PC-3 (cell line): ENCODE measurements around the gene KIAA0930. TPM values are rescaled to one million over a fixed set of nuclear protein-coding genes. Genes with fewer than 3 reads are reported as not detected.

Source experiments
- ATAC-seq: fragments of 200-7000 bp; cut with Tn5 transposase; 2 replicates; pipeline ENCODE4 v1.9.1; 2020; ENCODE audit warnings: mild to moderate bottlenecking, moderate library complexity
- BruUV-seq: library from RNA; stranded (reverse); fragments of 400-500 nt; replicated peaks from 2 replicates; lab custom pipeline; 2021; lab: Mats Ljungman, UMichigan
- CTCF ChIA-PET: fragments of 300-600 bp; sonication (Branson Sonifier 250); formaldehyde crosslinking; loops from one replicate; lab custom pipeline; 2022; ENCODE audit warnings: antibody characterized with exemption; lab: Charles Lee
- POLR2A ChIA-PET: fragments of 300-600 bp; sonication (Branson Sonifier 250); formaldehyde crosslinking; loops from one replicate; lab custom pipeline; 2022; ENCODE audit warnings: antibody characterized with exemption; ENCODE audit not compliant: unreplicated experiment; lab: Charles Lee
- DNase-seq: peaks from one replicate; pipeline ENCODE4 v3.0.0-alpha.2; 2015
- H2AFZ ChIP-seq: fragments of 300-600 bp; sonication (generic); 2 replicates; pipeline ENCODE4 v1.6.0; 2016; ENCODE audit warnings: antibody characterized with exemption, low read length
- H3F3A ChIP-seq: fragments of 300-600 bp; sonication (generic); one replicate; pipeline ENCODE4 v1.6.0; 2017; ENCODE audit warnings: antibody characterized with exemption, low read length, control low read depth, mild to moderate bottlenecking; ENCODE audit not compliant: unreplicated experiment
- H3K27ac ChIP-seq: fragments of 300-600 bp; sonication (generic); 2 replicates; pipeline ENCODE4 v1.5.1; 2016; ENCODE audit warnings: mild to moderate bottlenecking, low read length
- H3K27me3 ChIP-seq: fragments of 300-600 bp; sonication (generic); 2 replicates; pipeline ENCODE4 v1.6.1; 2016; ENCODE audit warnings: low read length, mixed read lengths
- H3K36me3 ChIP-seq: fragments of 300-600 bp; sonication (generic); 2 replicates; pipeline ENCODE4 v1.6.1; 2016; ENCODE audit warnings: low read depth, mixed run types, low read length, mixed read lengths
- H3K4me1 ChIP-seq: fragments of 300-600 bp; sonication (generic); 2 replicates; pipeline ENCODE4 v1.5.1; 2016; ENCODE audit warnings: low read length; ENCODE audit not compliant: insufficient read depth
- H3K4me2 ChIP-seq: fragments of 300-600 bp; sonication (generic); 2 replicates; pipeline ENCODE4 v1.6.0; 2016; ENCODE audit warnings: low read length
- H3K4me3 ChIP-seq: fragments of 300-600 bp; sonication (generic); 2 replicates; pipeline ENCODE4 v1.5.1; 2016; ENCODE audit warnings: mild to moderate bottlenecking, low read length, mixed read lengths
- H3K79me2 ChIP-seq: fragments of 300-600 bp; sonication (generic); 2 replicates; pipeline ENCODE4 v1.6.1; 2017; ENCODE audit warnings: low read length, mixed read lengths
- H3K9ac ChIP-seq: fragments of 300-600 bp; sonication (generic); 2 replicates; pipeline ENCODE4 v1.6.0; 2016; ENCODE audit warnings: mild to moderate bottlenecking, low read length
- H3K9me2 ChIP-seq: fragments of 300-600 bp; sonication (generic); replicated peaks from 2 replicates; pipeline ENCODE4 v1.6.1; 2016; ENCODE audit warnings: mixed run types, low read length, mixed read lengths
- H3K9me3 ChIP-seq: fragments of 300-600 bp; sonication (generic); 2 replicates; pipeline ENCODE4 v1.6.1; 2016; ENCODE audit warnings: low read length, mixed read lengths
- H4K20me1 ChIP-seq: fragments of 300-600 bp; sonication (generic); 2 replicates; pipeline ENCODE4 v1.6.1; 2016; ENCODE audit warnings: low read length, mixed read lengths
- EZH2 ChIP-seq: fragments of 300-600 bp; sonication (generic); IDR thresholded peaks from one replicate; pipeline ENCODE4 v1.6.1; 2017; ENCODE audit warnings: antibody characterized with exemption, mild to moderate bottlenecking, low read length; ENCODE audit not compliant: unreplicated experiment
- EZH2phosphoT487 ChIP-seq: fragments of 300-600 bp; sonication (generic); IDR thresholded peaks from 2 replicates; pipeline ENCODE4 v1.6.1; 2018; ENCODE audit warnings: mild to moderate bottlenecking, antibody characterized with exemption, low read length, borderline replicate concordance
- intact Hi-C: fragments of 100-400 bp; cut with micrococcal nuclease; formaldehyde crosslinking; loops from 2 replicates; pipeline ENCODE4 v1.9.0; 2023
- total RNA-seq: library from RNA; depleted of rRNA; stranded (reverse); fragments of >200 nt; gene quantifications from 2 replicates; pipeline ENCODE4 v1.2.3, GENCODE V29; 2014
- TF ChIP-seq, protein P1 (sequence below): fragments of 300-600 bp; sonication (generic); conservative IDR thresholded peaks from 2 replicates; pipeline ENCODE4 v1.5.1; 2017; ENCODE audit warnings: antibody characterized with exemption, low read depth, mild to moderate bottlenecking, low read length

KIAA0930 gene
- total RNA-seq, 1 experiment from 2014 or later, result 29.8 TPM

DNA sequence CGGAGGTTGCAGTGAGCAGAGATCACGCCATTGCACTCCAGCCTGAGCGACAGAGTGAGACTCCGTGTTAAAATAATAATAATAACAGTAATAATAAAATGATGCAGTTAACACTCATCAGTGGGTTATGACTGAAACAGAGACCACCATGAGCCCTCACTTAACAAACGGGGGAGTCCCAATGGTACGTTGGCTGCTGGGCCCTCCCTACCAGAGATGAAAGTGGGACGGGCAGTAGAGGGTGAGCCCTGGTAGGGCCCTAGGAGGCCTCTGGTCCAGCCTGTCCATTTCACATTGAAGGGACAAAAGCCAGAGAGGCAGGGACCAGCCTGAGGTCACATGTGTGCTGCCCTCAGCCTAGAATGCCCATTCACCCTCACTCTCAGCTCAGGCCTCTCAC, 13.7 kb upstream of the KIAA0930 start:
- Histone ChIP-seq H3K27me3 (no peaks in the 10 kb centered on the region), H3K9ac (no peak overlapping the region), H3K9me2 (no peaks in the 10 kb centered on the region), H3K4me1 (0 out of 2 replicates have a peak, but pooled peaks cover 6% of the 10 kb centered on the region), H3K4me2 (no peak overlapping the region), H3K79me2 (no peaks in the 10 kb centered on the region), H3K9me3 (no peaks in the 10 kb centered on the region), H3K36me3 (no peaks in the 10 kb centered on the region), H2AFZ (no peak overlapping the region), H3F3A (no peaks in the 10 kb centered on the region), H3K4me3 (no peak overlapping the region), H3K27ac (no peak overlapping the region), H4K20me1 (no peaks in the 10 kb centered on the region)
- DNase-seq (no peak), ATAC-seq (no peak)
- CTCF ChIA-PET, result no interaction called here
- TF ChIP-seq EZH2 (no peak), EZH2phosphoT487 (no peak)
- TF ChIP-seq, protein P1, sequence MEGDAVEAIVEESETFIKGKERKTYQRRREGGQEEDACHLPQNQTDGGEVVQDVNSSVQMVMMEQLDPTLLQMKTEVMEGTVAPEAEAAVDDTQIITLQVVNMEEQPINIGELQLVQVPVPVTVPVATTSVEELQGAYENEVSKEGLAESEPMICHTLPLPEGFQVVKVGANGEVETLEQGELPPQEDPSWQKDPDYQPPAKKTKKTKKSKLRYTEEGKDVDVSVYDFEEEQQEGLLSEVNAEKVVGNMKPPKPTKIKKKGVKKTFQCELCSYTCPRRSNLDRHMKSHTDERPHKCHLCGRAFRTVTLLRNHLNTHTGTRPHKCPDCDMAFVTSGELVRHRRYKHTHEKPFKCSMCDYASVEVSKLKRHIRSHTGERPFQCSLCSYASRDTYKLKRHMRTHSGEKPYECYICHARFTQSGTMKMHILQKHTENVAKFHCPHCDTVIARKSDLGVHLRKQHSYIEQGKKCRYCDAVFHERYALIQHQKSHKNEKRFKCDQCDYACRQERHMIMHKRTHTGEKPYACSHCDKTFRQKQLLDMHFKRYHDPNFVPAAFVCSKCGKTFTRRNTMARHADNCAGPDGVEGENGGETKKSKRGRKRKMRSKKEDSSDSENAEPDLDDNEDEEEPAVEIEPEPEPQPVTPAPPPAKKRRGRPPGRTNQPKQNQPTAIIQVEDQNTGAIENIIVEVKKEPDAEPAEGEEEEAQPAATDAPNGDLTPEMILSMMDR, result no peak
- BruUV-seq, result no TSS peak
- intact Hi-C loops, result no loop called here
- POLR2A ChIA-PET, result no interaction called here

DNA sequence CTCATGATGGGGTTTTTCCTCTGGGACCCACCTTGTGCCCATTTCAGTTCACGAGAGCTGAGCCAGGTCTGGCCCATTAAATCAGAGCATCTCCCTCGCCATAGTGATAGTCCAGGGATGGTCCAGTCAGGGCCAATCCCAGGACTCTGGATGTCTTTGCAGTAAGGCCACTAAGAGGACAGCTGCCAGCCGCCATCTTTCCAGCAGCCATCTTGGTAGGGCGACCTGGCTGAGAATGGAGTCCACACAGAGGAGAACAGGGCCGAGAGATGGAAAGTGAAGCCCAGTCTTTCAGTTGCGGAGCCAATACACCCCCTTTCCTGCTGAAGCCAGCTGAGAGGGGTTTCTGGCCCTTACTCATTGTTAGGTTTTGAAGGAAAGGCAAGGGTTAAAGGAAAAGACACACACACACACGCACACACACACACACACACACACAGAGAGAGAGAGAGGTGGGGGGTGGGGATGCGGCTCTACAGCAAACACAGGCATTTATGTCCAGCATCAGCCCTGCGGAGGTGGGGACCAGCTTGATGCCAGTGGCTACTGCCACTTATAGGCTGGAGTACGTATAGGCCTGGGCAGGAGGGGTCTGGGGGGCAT, 12.4 kb upstream of the KIAA0930 start:
- Histone ChIP-seq H3K4me1 (0 out of 2 replicates have a peak, but pooled peaks cover 6% of the 10 kb centered on the region), H3K4me3 (no peak overlapping the region), H3K36me3 (no peaks in the 10 kb centered on the region), H3F3A (no peaks in the 10 kb centered on the region), H3K9me2 (no peaks in the 10 kb centered on the region), H3K27ac (no peak overlapping the region), H3K9ac (no peak overlapping the region), H3K9me3 (no peaks in the 10 kb centered on the region), H3K27me3 (no peaks in the 10 kb centered on the region), H4K20me1 (no peaks in the 10 kb centered on the region), H2AFZ (no peak overlapping the region), H3K79me2 (no peaks in the 10 kb centered on the region), H3K4me2 (no peak overlapping the region)
- ChIA-PET POLR2A (no interaction called here), CTCF (interaction anchor here (0.6 kb wide), 1 partner anchor 386 kb away, joined by 3 read pairs; no protein-coding TSS in a partner anchor)
- no peak for ATAC-seq
- DNase-seq, result no peak
- TF ChIP-seq EZH2 (no peak), EZH2phosphoT487 (no peak)
- TF ChIP-seq, protein P1, result no peak
- intact Hi-C loops, result no loop called here
- no TSS peak for BruUV-seq

GRCh38 chr22:45251825-45252224, 11.1 kb upstream of the KIAA0930 start:
- no peak overlapping the region for H3K4me3 ChIP-seq
- BruUV-seq, result no TSS peak
- peaks cover 2% of the 10 kb centered on the region for H3F3A ChIP-seq
- DNase-seq (no peak), ATAC-seq (no peak)
- H3K9ac ChIP-seq, result no peak overlapping the region
- H3K79me2 ChIP-seq, result no peaks in the 10 kb centered on the region
- intact Hi-C loops, result no loop called here
- TF ChIP-seq EZH2 (no peak), EZH2phosphoT487 (no peak)
- TF ChIP-seq, protein P1, result peak; percentile 15; the same call in 1 of the 2 replicates
- H4K20me1 ChIP-seq, result no peaks in the 10 kb centered on the region
- H3K9me2 ChIP-seq, result no peaks in the 10 kb centered on the region
- H3K27ac ChIP-seq, result no peak overlapping the region
- H3K9me3 ChIP-seq, result no peaks in the 10 kb centered on the region
- ChIA-PET CTCF (no interaction called here), POLR2A (no interaction called here)
- no peaks in the 10 kb centered on the region for H3K27me3 ChIP-seq
- H3K4me1 ChIP-seq, result peaks cover 11% of the 10 kb centered on the region
- no peak overlapping the region for H3K4me2 ChIP-seq
- H3K36me3 ChIP-seq, result no peaks in the 10 kb centered on the region
- H2AFZ ChIP-seq, result no peak overlapping the region
